HG03108 (cell line): ENCODE measurements around the gene EFHD1.
"Not testable (repeated sequence)": the region's sequence is repeated elsewhere in the genome, so short reads cannot be mapped to it uniquely, and the experiment has no call there.

Source experiments
- ATAC-seq: cut with Tn5 transposase; IDR thresholded peaks from one replicate; pipeline ENCODE4 v1.9.1; 2021; ENCODE audit warnings: moderate library complexity; ENCODE audit not compliant: unreplicated experiment

EFHD1 gene

DNA sequence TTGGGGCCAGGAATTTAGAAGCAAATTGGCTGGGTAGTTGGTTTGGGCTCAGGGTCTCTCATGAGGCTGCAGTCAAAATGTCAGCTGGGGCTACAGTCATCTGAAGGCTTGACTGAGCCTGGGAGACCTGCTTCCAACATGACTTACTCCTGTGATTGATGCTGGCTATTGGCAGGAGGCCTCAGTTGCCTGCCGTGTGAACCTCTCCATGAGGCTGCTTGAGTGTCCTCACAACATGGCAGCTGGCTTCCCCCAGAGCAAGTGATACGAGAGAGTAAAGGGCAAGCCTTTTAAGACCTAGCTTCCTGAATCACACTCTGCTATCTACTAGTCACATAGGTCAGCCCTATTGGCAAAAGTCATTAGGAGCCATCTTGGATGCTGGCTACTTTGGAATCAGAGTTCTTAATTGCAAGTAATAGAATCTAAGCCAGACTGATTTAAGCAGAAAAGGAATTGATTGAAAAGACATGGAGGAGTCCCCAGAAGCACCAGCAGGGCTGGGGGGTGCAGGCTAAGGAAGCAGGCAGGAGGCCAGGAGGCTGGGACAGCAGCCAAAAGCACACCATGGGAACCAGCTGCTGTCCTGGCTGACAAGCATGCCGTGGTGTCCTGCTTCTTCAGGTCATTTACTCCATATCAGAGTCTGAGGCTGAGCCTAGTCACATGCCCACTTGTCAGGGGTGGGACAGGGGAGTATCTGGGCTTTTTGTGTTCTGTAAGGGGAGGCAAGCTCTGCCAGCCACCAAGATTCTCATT, 55.9 kb downstream of the EFHD1 start:
- no peak for ATAC-seq

DNA sequence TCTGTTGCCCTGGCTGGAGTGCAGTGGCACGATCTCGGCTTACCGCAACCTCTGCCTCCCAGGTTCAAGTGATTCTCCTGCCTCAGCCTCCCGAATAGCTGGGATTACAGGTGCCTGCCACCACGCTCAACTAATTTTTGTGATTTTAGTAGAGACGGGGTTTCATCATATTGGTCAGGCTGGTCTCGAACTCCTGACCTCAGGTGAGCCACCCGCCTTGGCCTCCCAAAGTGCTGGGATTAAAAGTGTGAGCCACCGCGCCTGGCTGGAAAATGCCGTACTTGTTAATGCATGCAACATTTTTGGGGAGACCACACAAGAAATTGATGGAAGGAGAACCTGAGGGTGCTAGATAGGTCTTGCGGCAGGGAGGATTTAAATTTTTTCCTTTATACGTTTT, 57.7 kb downstream of the EFHD1 start:
- not testable (repeated sequence) for ATAC-seq

DNA sequence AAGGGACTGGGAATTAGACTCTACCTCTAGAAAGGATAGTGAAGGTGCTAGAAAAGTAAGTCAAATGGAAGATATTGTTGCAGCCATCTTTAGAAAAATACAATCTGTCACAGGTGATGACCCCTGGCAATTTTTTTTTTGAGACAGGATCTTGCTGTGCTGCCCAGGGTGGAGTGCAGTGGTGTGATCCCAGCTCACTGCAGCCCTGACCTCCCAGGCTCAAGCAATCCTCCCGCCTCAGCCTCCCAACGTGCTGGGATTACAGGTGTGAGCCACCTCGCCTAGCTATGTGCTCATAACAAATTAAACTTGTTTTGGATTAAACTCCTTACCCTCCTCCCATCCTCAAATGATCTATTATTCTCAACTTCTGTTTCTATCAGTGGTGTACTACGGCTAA, 59.9 kb downstream of the EFHD1 start:
- ATAC-seq = no peak

DNA sequence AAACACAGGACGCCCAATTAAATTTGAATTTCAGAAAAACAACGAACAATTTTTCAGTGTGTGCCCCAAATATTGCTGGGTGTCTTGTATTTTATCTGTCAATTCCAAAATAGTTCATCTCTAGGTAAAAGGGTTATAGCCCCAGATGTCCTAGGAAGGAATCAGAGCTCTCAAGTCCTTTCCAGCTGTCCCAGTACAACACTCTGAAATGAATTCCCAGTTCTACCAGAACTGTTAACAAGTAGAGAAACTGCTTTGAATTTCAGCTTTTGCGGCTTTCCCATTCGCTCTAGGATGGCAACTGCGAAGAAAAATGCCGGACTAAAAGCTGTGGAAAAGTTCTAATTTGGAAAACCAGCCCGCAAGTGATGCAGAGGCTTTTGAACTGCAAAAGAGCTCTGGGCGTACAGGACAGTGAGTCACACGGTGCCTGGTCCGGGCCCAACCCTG, 63.2 kb downstream of the EFHD1 start:
- ATAC-seq = no peak

DNA sequence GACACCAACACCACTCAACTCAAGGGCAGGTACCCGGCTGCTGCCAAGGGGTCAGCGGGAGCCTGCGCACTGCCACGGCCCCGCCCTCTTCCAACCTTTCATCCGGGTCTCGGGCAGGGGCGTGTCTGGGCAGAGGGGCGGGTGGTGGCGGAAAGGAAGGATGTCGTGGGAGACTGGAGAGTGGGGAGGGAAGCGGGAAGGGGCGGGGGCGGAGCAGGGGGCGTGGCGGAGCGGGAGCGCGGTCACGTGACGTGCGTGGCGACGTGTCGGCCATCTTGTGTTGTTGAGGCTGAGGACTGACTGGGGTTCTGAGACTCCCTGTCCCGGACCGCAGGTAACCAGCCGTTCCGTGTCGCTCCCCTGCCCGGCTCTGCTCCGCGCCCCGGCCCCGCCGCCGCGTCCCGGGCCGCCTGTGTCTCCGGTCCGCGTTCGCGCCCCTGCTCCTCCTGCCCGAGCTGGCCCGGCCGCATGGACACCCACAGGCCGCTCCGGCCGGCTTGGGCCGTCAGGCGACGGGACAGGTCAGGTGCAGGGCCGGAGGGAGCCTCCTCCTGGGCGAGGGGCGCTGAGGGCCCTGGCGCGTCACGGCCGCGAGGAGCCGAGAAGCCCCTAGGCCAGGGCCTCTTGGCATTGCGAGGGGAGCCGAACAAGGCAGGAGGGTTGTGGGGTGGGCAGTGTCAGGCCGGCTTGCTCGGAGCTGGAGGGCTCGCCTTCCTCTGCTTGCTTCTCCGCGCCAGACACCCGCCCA, 63.8 kb downstream of the EFHD1 start, which contains the start of gene GIGYF2:
GIGYF2 (plus strand) TSS at position 273 of the 748 bp plus-strand sequence. CDS start 37,867 bp downstream, outside the sequence.
- peak; percentile 71 for ATAC-seq

DNA sequence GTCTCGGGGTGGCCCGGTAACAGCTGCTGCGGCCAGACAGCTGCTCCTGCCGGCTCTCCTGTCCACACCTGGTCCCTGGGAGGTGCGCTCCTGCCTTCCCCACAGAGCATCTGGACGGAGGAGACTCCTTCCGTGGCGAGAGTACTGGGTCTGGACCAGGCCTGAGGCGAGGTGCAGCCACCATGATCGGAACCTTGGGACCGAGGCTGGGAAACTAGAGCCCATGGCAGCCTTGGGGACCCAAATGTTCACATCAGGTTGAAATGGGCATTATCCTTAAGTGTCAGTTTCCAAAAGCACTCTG, 64.4 kb downstream of the EFHD1 start:
- peak; percentile 9 for ATAC-seq

DNA sequence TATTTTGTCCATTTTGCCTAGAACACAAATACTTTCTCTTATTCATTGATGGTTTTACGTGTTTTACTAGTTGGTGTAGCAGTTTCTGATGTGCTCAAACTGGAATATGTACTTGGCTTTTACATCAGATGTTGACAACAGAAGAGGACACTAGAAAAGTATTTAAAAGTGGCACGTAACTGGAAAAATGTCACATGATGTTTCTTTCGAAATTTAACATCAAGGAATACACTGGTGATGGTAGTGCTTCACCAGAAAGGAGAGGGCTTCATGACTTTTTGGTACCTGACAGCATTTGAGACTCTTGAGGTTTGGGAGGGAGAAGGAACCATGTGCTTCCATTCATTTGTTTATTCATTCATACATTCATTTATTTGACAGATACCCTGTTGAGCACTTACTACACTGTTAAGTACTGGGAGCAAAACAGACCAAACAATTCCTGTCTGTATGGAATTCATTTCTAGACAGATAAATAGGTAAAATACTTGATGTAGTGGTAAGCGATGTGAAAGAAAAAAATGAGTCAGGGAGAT, 65.2 kb downstream of the EFHD1 start:
- no peak for ATAC-seq

DNA sequence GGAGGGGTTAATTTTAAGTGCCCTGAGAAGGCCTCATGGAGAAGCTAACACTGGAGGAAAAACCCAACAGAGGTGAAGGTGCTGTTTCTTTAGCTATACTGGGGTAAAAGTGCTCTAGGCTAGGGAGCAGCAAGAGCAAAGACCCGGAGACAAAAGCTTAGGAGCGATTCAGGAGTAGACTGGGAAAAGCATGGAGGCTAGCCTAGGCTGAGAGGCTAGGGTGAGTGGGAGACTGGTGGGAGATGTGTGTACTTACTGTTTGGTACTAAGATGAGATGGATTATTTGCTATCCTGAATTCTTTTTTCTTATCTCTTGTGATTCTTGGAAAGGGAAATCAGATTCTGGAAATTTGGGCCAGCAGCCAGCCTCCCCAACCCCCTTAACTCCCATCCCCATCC, 65.7 kb downstream of the EFHD1 start:
- ATAC-seq = no peak

DNA sequence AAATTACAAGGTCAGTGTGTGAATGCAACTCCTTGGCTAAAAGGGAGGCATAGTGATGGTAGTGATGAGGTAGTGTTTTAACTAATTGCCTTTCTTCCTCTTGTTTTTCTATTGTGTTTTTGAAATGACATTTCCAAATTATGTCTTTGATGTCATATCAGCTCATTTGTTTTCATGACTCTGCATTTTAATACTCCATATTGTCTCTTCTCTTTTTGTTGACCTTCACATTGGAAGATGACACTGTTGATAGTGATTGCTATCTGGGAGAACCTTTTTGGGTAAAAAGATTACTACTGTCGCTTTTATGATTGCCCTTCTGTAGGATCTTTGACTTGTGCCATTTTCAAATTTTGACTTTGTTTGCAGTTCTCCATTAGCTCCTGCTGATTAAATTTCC, 66.8 kb downstream of the EFHD1 start:
- ATAC-seq = no peak

DNA sequence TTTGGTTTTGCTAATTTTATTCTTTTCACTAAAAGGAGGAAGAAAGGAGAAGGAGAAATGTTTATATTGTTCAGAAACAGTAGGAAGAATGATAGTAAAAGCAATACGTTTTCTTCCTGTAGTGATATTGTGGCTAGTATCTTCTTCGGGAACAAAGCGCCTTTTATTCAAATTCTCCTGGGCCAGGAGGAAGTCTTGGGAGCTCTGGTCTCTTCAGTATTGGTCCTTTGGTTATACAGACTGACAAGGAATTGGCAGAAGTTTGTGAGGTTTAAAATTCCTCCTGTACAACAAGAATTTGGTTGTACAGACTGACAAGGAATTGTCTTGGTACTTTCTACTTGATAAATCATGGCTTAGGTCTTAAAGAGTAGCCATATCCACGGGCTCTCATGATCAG, 73.7 kb downstream of the EFHD1 start:
- no peak for ATAC-seq

DNA sequence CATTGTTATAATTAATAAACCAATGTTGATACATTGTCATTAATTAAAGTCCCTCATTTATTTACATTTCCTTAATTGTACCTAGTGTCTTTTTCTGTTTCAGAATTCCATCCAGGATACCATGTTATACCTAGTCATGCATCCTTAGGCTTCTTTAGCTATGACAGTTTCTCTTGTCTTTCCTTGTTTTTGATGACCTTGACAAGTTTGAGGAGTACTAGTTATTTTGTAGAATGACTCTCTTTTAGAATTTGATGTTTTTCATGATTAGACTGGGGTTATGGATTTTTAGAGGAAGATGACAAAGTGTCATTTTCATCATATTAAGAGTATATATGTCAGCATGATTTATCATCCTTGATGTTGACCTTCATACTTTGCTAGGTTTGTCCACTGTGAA, 80.1 kb downstream of the EFHD1 start:
- ATAC-seq = no peak

DNA sequence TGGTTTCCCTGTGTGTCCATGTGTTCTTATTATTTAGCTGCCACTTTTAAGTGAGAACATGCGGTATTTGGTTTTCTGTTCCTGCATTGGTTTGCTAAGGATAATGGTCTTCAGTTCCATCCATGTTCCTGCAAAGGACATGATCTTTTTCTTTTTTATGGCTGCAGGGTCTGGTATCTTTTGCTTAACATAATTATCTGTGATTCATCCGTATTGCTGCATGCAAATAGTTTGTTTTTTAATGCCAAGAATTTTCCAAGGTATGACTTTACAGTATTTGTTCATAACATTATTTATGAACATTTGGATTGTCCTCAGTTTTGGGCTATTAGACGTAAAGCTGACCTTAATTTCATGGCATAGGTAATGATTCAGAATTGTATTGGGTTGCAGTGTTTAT, 81.6 kb downstream of the EFHD1 start:
- no peak for ATAC-seq

DNA sequence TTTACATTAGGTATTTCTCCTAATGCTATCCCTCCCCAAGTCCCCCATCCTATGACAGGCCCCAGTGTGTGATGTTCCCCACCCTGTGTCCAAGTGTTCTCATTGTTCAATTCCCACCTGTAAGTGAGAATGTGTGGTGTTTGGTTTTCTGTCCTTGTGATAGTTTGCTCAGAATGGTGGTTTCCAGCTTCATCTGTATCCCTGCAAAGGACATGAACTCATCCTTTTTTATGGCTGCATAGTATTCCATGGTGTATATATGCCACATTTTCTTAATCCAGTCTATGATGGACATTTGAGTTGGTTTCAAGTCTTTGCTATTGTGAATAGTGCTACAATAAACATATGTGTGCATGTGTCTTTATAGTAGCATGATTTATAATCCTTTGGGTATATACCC, 86.7 kb downstream of the EFHD1 start:
- ATAC-seq = not testable (repeated sequence)

DNA sequence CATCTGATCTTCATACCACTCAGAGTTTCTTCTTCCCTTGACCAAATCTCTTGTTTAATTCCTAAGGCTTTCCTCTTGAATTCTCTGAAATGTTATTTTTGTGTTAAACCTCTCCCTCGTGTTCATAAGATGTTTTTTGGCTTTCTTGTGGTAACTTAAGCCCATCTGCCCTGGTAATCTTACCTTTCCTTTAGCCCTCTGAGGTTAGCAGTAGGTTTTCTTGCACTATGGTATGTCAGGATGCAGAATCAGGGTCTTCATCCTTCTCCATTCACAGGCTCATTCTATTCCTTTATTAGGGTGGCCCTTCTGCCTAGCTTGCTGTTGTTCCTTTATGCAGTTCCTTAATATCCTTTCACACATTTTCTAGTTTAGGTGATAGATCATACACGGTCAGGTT, 87.9 kb downstream of the EFHD1 start:
- ATAC-seq = no peak

DNA sequence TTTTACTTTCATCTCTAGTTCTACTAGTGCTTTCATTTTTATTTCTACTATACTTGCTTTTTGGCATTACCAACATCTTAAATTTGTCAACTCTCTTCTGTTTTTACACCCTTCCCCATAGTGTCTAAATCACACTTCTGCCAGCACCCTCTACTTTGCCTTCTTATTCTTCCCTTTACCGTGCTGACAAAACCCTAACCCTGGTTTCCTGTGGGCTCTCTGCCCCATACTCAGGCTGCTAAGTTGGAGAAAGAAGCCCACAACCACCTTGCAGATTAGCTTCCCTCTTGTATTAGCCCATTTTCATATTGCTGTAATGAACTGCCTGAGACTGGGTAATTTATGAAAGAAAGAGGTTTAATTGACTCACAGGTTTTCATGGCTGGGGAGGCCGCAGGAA, 88.5 kb downstream of the EFHD1 start:
- no peak for ATAC-seq

DNA sequence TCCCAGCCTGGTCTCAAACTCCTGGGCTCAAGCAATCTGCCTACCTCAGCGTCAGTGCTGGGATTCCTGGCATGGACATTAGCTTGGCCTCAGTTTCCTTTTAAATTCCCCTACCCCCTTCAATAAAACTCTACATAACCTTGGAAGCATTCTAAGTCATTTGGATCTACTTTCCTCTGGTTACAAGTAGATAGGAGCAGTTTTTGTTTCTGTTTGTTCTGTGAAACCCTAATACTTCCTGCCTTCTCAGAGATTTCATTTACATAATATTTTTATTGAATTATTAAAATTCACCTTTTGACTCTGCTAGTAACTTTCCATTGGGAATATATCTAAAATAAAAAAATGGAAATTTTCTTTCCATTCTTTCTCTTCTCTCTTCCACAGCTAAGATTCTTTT, 89.6 kb downstream of the EFHD1 start:
- no peak for ATAC-seq

DNA sequence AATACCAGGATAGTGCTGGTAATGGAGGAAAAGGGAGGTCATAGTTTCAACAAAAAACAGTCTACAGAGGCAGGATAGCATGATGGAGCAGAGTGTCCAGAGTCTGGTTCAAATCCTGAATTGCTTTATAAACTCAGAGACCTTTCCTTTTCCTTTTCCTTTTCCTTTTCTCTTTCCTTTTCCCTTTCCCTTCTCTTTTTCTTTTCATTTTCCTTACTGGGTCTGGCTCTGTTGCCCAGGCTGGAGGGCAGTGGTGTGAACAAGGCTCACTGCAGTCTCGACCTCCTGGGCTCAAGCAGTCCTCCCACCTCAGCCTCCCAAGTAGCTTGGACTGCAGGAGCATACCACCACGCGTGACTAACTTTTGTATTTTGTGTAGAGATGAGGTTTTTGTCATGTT, 95.4 kb downstream of the EFHD1 start:
- no peak for ATAC-seq

DNA sequence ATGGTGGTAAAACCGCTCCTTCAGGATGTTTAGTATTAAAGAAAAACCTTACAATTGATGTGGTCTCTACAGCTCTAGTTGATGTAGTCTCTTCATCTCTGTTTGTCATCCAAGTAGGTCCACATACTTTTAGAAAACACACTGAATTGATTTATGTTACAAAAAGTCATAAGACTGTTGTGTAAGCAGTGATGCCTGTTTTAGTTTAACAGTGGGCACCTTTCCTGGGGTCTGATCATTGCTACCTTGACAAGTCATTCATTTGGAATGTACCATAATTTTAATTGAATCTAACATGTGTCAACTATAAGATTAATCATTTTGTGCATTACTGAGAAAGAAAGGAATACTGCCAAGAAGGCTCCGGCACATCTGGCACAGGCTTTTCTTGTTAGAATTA, 98.1 kb downstream of the EFHD1 start:
- no peak for ATAC-seq
